Peyer's patch (tissue), 4 donors: Measurements from ENCODE around the gene VPS33B. TPM values are rescaled to one million over a fixed set of nuclear protein-coding genes. Genes with fewer than 3 reads are reported as not detected.

ENCODE experiments used
- DNase-seq, 3 donors: peaks; one replicate each; pipeline ENCODE4 v3.0.0-alpha.2; 2017 to 2019
- H3K27ac ChIP-seq, 4 donors: fragments of 200-600 bp; sonication (generic); one replicate each; pipeline ENCODE4 v1.5.1; 2016 to 2019
- H3K27me3 ChIP-seq, 2 donors: fragments of 200-600 bp; sonication (generic); one replicate each; pipeline ENCODE4 v1.5.1; 2019
- H3K36me3 ChIP-seq, 3 donors: fragments of 200-600 bp; sonication (generic); one replicate each; pipeline ENCODE4 v1.5.1; 2016 to 2019
- H3K4me1 ChIP-seq, 4 donors: fragments of 200-600 bp; sonication (generic); one replicate each; pipeline ENCODE4 v1.5.1; 2016 to 2019
- H3K4me3 ChIP-seq, 4 donors: fragments of 200-600 bp; sonication (generic); 1 replicate in 3 of 4; 2 replicates in 1 of 4; pipeline ENCODE4 v1.5.1; 2016 to 2019; ENCODE audit warnings: mild to moderate bottlenecking in 1 of 4
- H3K9me3 ChIP-seq, 4 donors: fragments of 200-600 bp; sonication (generic); one replicate each; pipeline ENCODE4 v1.5.1; 2016 to 2019; ENCODE audit warnings: mild to moderate bottlenecking in 1 of 4
- CTCF ChIP-seq, 6 experiments: fragments of 450-650 bp in 4 of 6; fragments of 200-600 bp in 2 of 6; sonication (generic) in 1 of 6; IDR thresholded peaks; one replicate each; pipeline ENCODE4 v1.5.1; 2017 to 2019; ENCODE audit warnings: antibody characterized with exemption in 6 of 6, mild to moderate bottlenecking in 3 of 6, moderate library complexity in 1 of 6
- POLR2A ChIP-seq, 2 donors: fragments of 450-650 bp; IDR thresholded peaks; one replicate each; pipeline ENCODE4 v1.5.1; 2017; ENCODE audit warnings: antibody characterized with exemption in 2 of 2, mild to moderate bottlenecking in 2 of 2, moderate library complexity in 2 of 2
- small RNA-seq, 2 donors: library from RNA; depleted of rRNA; stranded (forward); fragments of <200 nt; gene quantifications; one replicate each; pipeline ENCODE3, GENCODE V24; 2016
- total RNA-seq, 4 donors: library from RNA; depleted of rRNA; stranded (reverse); fragments of >200 nt; gene quantifications; one replicate each; pipeline ENCODE4 v1.1.0, GENCODE V29; 2016

VPS33B gene
- total RNA-seq, 4 donors from 2014 or later, result 12.4 to 31.5 (median 27.8) TPM

GRCh38 chr15:90953947-90954711 lies 68.3 kb downstream of the VPS33B start:
- no peak for DNase-seq
- H3K4me3 ChIP-seq, result peak overlapping the region; percentile 70 to 89 (median 82)
- H3K27me3 ChIP-seq, result no peaks in the 10 kb centered on the region
- H3K36me3 ChIP-seq, result peaks cover 0 to 50% (median 0%) of the 10 kb centered on the region in 3 donors
- no peaks in the 10 kb centered on the region for H3K9me3 ChIP-seq
- H3K27ac ChIP-seq, result peak overlapping the region; percentile 90 to 99 (median 94)
- no peak for TF ChIP-seq CTCF (IDR thresholded peaks at IDR 0.05)
- no peak for TF ChIP-seq POLR2A (IDR thresholded peaks at IDR 0.05)
- peaks cover 0 to 23% (median 16%) of the 10 kb centered on the region in 4 donors for H3K4me1 ChIP-seq

- Histone ChIP-seq H3K9me3 (no peaks in the 10 kb centered on the region), H3K4me3 (no peak overlapping the region), H3K4me1 (peaks cover 0 to 23% (median 16%) of the 10 kb centered on the region in 4 donors), H3K27ac (no peak overlapping the region), H3K27me3 (no peaks in the 10 kb centered on the region), H3K36me3 (peaks cover 0 to 60% (median 0%) of the 10 kb centered on the region in 3 donors)
- DNase-seq, result no peak
- TF ChIP-seq POLR2A (IDR thresholded peaks at IDR 0.05) (no peak), CTCF (IDR thresholded peaks at IDR 0.05) (no peak)
These were observed 69.3 kb downstream of the VPS33B start for GRCh38 chr15:90952901-90953677.

GRCh38 chr15:90950676-90951075 lies 71.7 kb downstream of the VPS33B start:
- Histone ChIP-seq H3K4me3 (no peak overlapping the region), H3K27ac (no peak overlapping the region), H3K4me1 (peaks cover 0 to 6% (median 5%) of the 10 kb centered on the region in 4 donors), H3K36me3 (peaks cover 0 to 82% (median 0%) of the 10 kb centered on the region in 3 donors), H3K27me3 (no peaks in the 10 kb centered on the region), H3K9me3 (no peaks in the 10 kb centered on the region)
- DNase-seq, result no peak
- no peak for TF ChIP-seq POLR2A (IDR thresholded peaks at IDR 0.05)
- TF ChIP-seq CTCF (IDR thresholded peaks at IDR 0.05), result no peak

DNA sequence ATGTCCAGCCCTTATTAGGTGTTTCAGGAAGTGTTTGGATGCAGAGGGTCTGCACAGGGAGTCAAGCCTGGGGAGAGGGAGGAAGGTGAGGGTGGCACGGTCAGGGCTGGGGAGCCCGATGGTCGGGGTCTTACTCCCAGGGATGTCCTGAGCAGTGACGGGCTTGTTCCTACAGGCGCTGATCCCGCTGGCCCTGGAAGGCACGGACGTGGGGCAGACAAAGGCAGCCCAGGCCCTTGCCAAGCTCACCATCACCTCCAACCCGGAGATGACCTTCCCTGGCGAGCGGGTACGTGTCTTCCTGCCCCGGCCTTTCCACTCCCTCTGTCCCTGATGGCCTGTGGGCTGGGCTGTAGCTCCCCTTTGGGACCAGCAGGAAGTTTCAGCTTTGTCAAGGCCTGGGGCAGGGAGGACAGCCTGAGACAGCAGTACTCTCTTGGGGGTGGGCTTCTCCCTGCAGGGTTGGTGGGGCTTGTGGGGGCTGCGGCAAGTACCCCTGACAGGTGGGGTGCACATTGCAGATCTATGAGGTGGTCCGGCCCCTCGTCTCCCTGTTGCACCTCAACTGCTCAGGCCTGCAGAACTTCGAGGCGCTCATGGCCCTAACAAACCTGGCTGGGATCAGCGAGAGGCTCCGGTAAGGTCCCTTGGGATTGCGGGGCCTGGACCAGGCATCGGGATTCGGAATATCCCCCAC lies 72.3 kb downstream of the VPS33B start:
- peaks cover 0 to under 1% (median 0%) of the 10 kb centered on the region in 4 donors for H3K4me1 ChIP-seq
- H3K27ac ChIP-seq, result peak overlapping the region in 1 of 4 donors; percentile 39
- H3K27me3 ChIP-seq, result no peaks in the 10 kb centered on the region
- no peak for DNase-seq
- no peak overlapping the region for H3K4me3 ChIP-seq
- no peaks in the 10 kb centered on the region for H3K9me3 ChIP-seq
- H3K36me3 ChIP-seq, result peaks cover 0 to 88% (median 0%) of the 10 kb centered on the region in 3 donors
- TF ChIP-seq CTCF (IDR thresholded peaks at IDR 0.05), result no peak
- no peak for TF ChIP-seq POLR2A (IDR thresholded peaks at IDR 0.05)

Small RNA genes lying within 50 kb of the gene (small RNA-seq; reads per million reads assigned to genes)
- 0 reads per million in 2 donors for gene RF00019

Other genes starting within 250 kb of the VPS33B start
- 10 to 100 TPM; 53.6 to 76.7 (median 70.1) TPM for gene FURIN, start 154.0 kb downstream of the VPS33B start, total RNA-seq
- 10 to 100 TPM in 3 of 4 donors, 1 to 10 TPM in 1; 4.7 to 37.1 (median 20.5) TPM for gene FES, start 138.1 kb downstream of the VPS33B start, total RNA-seq
- 100 to 1,000 TPM in 3 of 4 donors, 10 to 100 TPM in 1; 76.2 to 188 (median 141) TPM for gene MAN2A2, start 119.3 kb downstream of the VPS33B start, total RNA-seq
- 10 to 100 TPM; 16.5 to 35.6 (median 23.4) TPM for gene HDDC3, start 90.0 kb downstream of the VPS33B start, total RNA-seq
- gene UNC45A, start 87.3 kb downstream of the VPS33B start, total RNA-seq, result 10 to 100 TPM; 45.6 to 78.4 (median 55.3) TPM
- gene RCCD1, start 67.7 kb downstream of the VPS33B start, total RNA-seq, result 10 to 100 TPM; 10.2 to 23.1 (median 20.1) TPM
- 10 to 100 TPM; 11.9 to 86.6 (median 22.8) TPM for gene PRC1, start 28.1 kb downstream of the VPS33B start, total RNA-seq
- 1 to 10 TPM in 1 of 4 donors, under 1 TPM in 3; 0.18 to 2.5 (median 0.69) TPM for gene SV2B, start 77.7 kb upstream of the VPS33B start, total RNA-seq